ACC112 (cell line): Measurements from ENCODE around the gene SMC6.

Experiments
- H2AFZ ChIP-seq: fragments of 200-600 bp; sonication (generic); one replicate; pipeline ENCODE4 v1.6.0; 2017; ENCODE audit warnings: antibody characterized with exemption, low read length; ENCODE audit not compliant: unreplicated experiment
- H3K27ac ChIP-seq: fragments of 200-600 bp; sonication (generic); 2 replicates; pipeline ENCODE4 v1.5.1; 2014; ENCODE audit warnings: low read depth, mild to moderate bottlenecking, antibody characterized with exemption, low read length, moderate library complexity
- H3K27me3 ChIP-seq: fragments of 200-600 bp; sonication (generic); 2 replicates; pipeline ENCODE4 v1.6.1; 2014; ENCODE audit warnings: mild to moderate bottlenecking, antibody characterized with exemption, low read length, moderate library complexity, mixed read lengths; ENCODE audit not compliant: insufficient read depth
- H3K36me3 ChIP-seq: fragments of 200-600 bp; sonication (generic); 2 replicates; pipeline ENCODE4 v1.6.1; 2016; ENCODE audit warnings: mild to moderate bottlenecking, antibody characterized with exemption, low read length, moderate library complexity, mixed read lengths; ENCODE audit not compliant: insufficient read depth
- H3K4me1 ChIP-seq: fragments of 200-600 bp; sonication (generic); one replicate; pipeline ENCODE4 v1.6.1; 2016; ENCODE audit warnings: low read length, mixed read lengths; ENCODE audit not compliant: insufficient read depth, unreplicated experiment, control insufficient read depth
- H3K4me3 ChIP-seq: fragments of 200-600 bp; sonication (generic); 2 replicates; pipeline ENCODE4 v1.5.1; 2014; ENCODE audit warnings: mild to moderate bottlenecking, low read depth, low read length
- H3K79me2 ChIP-seq: fragments of 200-600 bp; sonication (generic); one replicate; pipeline ENCODE4 v1.6.0; 2016; ENCODE audit warnings: low read length; ENCODE audit not compliant: control insufficient read depth, unreplicated experiment, insufficient read depth

Gene SMC6

DNA sequence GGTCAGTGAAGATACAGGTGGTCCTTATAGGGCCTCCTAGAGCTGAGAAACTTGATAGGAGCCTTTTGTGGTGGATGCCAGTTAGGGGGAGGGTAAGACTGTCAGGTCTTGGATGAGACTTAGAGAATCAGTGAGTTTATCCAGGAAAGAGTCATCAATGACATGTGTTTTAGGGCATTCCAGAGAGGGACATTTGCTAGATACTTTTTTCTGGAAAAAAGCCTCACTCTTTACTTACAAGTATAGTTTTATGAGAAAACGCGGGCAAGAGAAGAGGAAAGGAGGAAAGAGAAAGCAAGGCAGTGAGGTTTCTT, 38.2 kb upstream of the SMC6 start:
- Histone ChIP-seq H2AFZ (no peak overlapping the region), H3K4me3 (no peak overlapping the region), H3K79me2 (no peaks in the 10 kb centered on the region), H3K27ac (no peak overlapping the region), H3K36me3 (no peaks in the 10 kb centered on the region), H3K27me3 (peaks cover 40% of the 10 kb centered on the region), H3K4me1 (no peaks in the 10 kb centered on the region)

DNA sequence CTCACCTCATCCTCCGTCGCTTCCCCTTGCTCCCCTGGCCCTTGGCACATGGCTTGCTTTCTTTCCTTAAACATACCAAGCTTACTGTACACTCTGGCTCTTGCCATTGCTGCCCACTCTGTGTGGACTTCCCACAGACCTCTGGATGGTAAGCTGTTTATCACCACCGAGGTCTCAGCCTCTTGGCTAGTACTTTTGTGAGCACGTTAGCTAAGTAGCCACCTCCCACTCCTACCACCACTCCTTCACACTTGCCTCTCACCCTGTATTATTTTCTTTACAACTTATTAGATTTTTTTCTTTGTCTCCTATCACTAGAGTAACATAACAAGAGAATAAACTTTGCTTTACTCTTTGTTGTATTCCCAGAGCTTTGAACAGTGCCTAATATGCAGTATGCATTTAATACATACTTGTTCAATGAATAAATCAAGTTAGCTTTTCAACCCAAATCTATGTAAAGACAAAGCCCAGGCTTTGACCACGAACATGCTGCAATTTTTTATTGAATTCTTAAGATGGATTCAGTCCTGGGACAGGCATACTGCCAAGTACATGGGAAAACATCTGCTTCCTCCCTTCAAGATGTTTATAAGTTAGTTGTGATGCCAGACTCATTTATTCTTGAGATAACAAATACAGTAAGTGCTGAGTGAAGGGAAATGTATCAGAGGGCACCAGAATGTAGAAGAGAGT, 37.7 kb upstream of the SMC6 start:
- Histone ChIP-seq H3K36me3 (no peaks in the 10 kb centered on the region), H3K79me2 (no peaks in the 10 kb centered on the region), H3K27me3 (peaks cover 40% of the 10 kb centered on the region), H3K27ac (no peak overlapping the region), H3K4me3 (no peak overlapping the region), H2AFZ (no peak overlapping the region), H3K4me1 (no peaks in the 10 kb centered on the region)

DNA sequence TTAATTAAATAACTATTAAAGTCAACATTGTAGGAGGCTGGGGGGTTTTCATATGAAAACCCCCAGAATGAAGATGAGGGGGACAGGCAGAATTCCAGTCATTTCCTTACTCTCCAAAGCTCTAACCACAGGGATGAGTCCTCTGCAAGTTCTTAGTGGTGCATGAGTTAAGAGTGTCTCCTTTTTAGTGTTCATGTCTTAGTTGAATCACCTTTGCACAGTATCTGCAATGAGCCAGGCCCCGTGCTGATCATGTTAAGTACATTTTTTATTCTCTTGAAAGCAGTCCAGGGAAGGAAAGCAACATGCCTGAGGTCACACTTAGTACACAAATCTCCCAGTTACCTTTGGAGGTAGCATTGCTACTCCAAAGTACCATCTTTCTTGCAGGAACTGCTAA, 36.9 kb upstream of the SMC6 start:
- Histone ChIP-seq H3K4me1 (no peaks in the 10 kb centered on the region), H3K27ac (no peak overlapping the region), H3K27me3 (peaks cover 40% of the 10 kb centered on the region), H3K79me2 (no peaks in the 10 kb centered on the region), H3K36me3 (no peaks in the 10 kb centered on the region), H2AFZ (no peak overlapping the region), H3K4me3 (no peak overlapping the region)

DNA sequence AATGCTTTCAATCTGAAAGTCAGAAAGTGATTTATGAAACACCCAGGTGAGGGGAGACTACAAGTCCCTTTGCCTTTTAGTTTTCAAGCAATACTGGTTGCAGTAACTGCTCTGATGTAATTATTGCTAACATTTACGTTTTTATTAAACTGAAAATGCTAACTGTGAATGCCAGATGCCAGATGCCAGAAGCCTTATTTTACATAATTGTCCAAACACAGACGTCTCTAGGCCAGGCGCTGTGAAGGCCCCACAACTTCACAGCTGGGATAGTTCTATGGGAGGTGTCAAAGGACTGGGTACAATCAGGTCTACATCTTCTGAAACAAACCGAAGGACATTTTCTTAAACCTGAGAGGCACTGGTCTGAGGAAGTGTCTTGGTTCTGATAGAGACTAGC, 35.2 kb upstream of the SMC6 start:
- Histone ChIP-seq H3K4me1 (no peaks in the 10 kb centered on the region), H2AFZ (no peak overlapping the region)

DNA sequence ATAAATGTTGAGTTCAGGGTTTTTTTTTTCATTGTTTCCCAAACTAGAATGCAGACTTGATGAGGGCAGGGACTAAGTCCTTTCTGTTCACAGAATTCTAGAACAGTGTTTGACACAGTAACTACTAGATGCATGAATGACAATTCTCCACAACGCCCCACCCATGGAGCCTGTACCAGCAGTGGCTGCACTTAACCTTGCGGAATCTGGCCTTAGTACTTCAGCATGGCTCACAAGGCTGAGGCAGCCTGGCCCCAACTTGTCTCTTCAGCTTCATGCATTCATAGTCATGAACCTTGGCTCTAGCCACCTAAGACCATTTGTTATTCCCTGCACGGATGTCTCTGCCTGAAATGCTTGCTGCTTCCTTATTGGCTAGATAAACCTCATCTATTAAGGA, 33.1 kb upstream of the SMC6 start:
- H3K79me2 ChIP-seq, result no peaks in the 10 kb centered on the region
- H3K4me1 ChIP-seq, result no peaks in the 10 kb centered on the region
- H3K27me3 ChIP-seq, result peaks cover 14% of the 10 kb centered on the region
- no peak overlapping the region for H3K4me3 ChIP-seq
- 0 out of 2 replicates have a peak, but pooled peaks cover 4% of the 10 kb centered on the region for H3K36me3 ChIP-seq
- H2AFZ ChIP-seq, result no peak overlapping the region
- no peak overlapping the region for H3K27ac ChIP-seq

More for the DNA sequence above, 35.2 kb upstream of the SMC6 start:
- Histone ChIP-seq H3K36me3 (no peaks in the 10 kb centered on the region), H3K79me2 (no peaks in the 10 kb centered on the region), H3K27me3 (peaks cover 28% of the 10 kb centered on the region), H3K27ac (no peak overlapping the region), H3K4me3 (no peak overlapping the region)

DNA sequence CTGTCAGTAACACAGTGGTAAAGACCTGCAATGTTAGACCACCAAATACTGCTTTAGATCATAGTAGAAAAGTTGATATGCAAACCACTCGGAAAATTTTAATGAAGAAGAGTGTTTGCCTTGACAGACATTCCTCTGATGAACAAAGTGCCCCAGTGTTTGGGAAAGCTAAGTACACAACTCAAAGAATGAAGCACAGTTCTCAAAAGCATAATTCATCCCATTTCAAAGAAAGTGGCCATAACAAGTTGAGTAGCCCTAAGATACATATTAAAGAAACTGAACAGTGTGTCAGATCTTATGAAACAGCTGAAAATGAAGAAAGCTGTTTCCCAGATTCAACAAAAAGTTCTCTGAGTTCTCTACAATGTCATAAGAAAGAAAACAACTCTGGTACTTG, 27.9 kb upstream of the SMC6 start:
- Histone ChIP-seq H3K27me3 (no peaks in the 10 kb centered on the region), H3K79me2 (no peaks in the 10 kb centered on the region), H3K4me1 (no peaks in the 10 kb centered on the region), H3K4me3 (no peak overlapping the region), H3K27ac (no peak overlapping the region), H2AFZ (no peak overlapping the region), H3K36me3 (peaks cover 29% of the 10 kb centered on the region)

DNA sequence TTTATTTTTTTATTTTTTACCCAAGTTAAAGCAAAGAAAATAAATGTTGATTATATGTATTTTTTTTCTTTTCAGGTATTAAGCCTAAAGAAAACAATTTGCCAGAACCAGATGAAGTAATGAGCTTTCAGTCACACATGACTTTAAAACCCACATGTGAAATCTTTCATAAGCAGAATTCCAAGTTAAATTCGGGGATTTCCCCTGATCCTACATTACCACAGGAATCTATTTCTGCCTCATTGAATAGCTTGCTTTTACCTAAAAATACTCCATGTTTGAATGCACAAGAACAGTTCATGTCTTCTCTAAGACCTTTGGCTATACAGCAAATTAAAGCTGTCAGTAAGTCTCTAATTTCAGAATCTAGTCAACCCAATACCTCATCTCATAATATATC, 26.9 kb upstream of the SMC6 start:
- Histone ChIP-seq H3K79me2 (no peaks in the 10 kb centered on the region), H3K27ac (no peak overlapping the region), H3K4me1 (no peaks in the 10 kb centered on the region), H2AFZ (no peak overlapping the region), H3K27me3 (no peaks in the 10 kb centered on the region), H3K36me3 (peaks cover 29% of the 10 kb centered on the region), H3K4me3 (no peak overlapping the region)

DNA sequence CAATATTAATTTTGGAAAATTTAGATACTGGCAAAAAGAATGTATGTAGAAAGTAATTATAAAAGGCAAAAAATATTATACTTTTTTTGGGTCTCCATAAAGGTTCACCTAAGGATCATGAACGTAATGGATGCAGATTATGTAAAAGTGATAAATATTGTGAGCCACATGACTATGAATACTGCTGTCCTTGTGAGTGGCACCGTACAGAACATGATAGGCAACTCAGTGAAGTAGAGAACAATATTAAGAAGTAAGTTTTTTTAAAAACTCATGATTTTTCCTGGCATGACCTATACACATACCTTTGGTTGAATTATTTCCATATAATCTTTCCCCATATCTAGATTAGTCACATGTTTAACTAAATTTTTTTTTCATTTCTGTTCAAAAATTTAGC, 18.9 kb upstream of the SMC6 start:
- Histone ChIP-seq H3K27me3 (no peaks in the 10 kb centered on the region), H3K27ac (no peak overlapping the region), H2AFZ (no peak overlapping the region), H3K4me3 (no peak overlapping the region), H3K36me3 (peaks cover 29% of the 10 kb centered on the region), H3K4me1 (no peaks in the 10 kb centered on the region), H3K79me2 (no peaks in the 10 kb centered on the region)

DNA sequence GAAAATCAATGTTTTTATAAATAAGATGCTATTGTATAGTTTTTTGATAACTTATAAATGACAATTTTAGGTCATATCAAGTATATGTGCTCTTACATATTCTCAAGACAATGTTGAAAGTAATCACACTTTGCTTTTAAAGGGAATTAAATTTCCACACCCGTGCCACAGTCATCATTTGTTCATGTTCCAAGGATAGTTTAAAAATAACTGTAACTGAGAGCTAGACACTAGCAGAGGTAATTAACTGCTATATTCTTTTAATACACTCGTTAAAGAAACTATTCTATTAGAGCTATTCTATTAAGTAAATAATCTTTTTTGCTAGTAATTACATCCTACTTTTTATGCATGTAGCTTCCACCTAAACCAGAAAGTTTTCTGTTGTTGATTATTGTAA, 18.3 kb upstream of the SMC6 start:
- no peaks in the 10 kb centered on the region for H3K27me3 ChIP-seq
- no peaks in the 10 kb centered on the region for H3K79me2 ChIP-seq
- no peak overlapping the region for H3K27ac ChIP-seq
- no peak overlapping the region for H2AFZ ChIP-seq
- no peak overlapping the region for H3K4me3 ChIP-seq
- H3K36me3 ChIP-seq, result peaks cover 29% of the 10 kb centered on the region
- H3K4me1 ChIP-seq, result no peaks in the 10 kb centered on the region

DNA sequence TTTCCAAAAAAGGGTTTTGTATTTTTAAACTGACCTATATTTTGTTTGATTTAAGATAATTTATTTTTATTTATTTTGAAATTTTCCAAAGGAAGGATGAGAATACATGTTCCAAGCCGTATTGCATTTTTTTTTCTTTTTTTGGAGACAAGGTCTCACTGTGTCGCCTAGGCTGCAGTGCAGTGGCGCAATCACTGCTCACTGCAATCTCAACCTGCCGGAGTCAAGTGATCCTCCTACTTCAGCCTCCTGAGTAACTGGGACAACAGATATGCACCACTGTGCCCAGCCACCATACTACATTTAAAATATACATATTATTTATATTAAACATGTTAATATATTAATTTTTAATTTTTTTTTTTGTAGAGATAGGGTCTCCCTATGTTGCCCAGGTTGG, 15.3 kb upstream of the SMC6 start:
- H3K4me3 ChIP-seq, result no peak overlapping the region
- no peaks in the 10 kb centered on the region for H3K27me3 ChIP-seq
- no peak overlapping the region for H2AFZ ChIP-seq
- H3K27ac ChIP-seq, result no peak overlapping the region
- H3K4me1 ChIP-seq, result no peaks in the 10 kb centered on the region
- peaks cover 33% of the 10 kb centered on the region for H3K36me3 ChIP-seq
- H3K79me2 ChIP-seq, result no peaks in the 10 kb centered on the region

DNA sequence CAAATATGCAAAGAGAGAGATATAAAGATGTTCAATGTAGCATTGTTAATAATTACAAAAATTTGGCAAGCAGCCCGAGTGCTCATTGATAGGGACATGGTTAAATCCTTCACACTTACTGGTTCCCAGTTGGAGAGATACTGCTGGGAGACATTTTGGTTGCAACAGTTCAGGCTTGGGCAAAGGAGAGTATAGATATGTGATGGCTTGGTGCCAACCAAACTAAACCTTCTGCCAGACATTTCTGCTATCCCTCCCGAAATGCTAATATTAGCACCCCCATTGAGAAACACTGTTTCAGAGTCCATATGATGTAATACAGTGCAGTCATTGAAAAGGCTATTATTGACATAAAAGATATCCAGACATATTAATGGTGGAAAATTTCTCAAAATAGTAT, 11.8 kb upstream of the SMC6 start:
- no peak overlapping the region for H3K27ac ChIP-seq
- no peak overlapping the region for H3K4me3 ChIP-seq
- no peaks in the 10 kb centered on the region for H3K27me3 ChIP-seq
- peaks cover 19% of the 10 kb centered on the region for H3K36me3 ChIP-seq
- H2AFZ ChIP-seq, result no peak overlapping the region
- peaks cover 1% of the 10 kb centered on the region for H3K79me2 ChIP-seq
- H3K4me1 ChIP-seq, result no peaks in the 10 kb centered on the region
